DMS53 treated with DMSO at 0.1 percent for 48 hours (cell line): ENCODE data around the gene TBC1D8.
A peak's percentile ranks its signal among the peaks of the same experiment; 100 is the strongest.

ENCODE experiments used
- DNase-seq: peaks from one replicate; lab custom pipeline; 2025; ENCODE audit not compliant: unreplicated experiment; lab: John Stamatoyannopoulos, UW

Gene TBC1D8

DNA sequence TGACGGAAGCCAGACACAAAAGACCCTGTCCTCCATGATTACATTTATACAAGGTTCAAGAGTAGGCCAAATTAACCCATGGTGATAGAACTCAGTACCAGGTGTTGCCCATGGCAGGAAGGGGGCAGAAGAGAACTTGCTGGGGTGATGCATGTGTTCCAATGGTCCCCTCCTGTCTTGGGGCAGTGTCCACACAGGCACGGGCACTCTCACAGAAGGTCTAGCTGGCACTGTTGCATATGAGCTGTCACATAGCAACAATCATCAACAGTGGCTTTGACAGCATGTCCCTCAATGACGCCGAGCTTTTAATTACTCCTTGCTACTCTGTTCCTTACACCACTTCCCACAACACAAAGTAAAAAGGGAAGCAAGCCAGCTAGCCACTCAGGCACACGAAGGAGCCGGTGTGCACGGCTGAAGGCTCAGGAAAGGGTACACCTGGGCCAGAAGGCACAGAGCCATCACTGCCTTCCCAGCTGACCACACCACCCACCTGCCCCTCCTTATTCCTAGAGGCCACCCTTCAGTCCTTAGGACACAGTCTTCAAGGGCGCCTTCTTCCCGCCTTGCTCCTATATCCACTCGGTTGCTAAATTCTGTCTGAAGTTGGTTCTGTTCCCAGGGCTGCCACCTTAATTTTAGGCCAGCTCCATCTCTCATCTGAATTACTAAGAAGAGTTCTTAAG is 120.2 kb downstream of the TBC1D8 start:
- DNase-seq: no peak

- no peak for DNase-seq
These were observed 123.3 kb downstream of the TBC1D8 start for GRCh38 chr2:101027852-101028251.

DNA sequence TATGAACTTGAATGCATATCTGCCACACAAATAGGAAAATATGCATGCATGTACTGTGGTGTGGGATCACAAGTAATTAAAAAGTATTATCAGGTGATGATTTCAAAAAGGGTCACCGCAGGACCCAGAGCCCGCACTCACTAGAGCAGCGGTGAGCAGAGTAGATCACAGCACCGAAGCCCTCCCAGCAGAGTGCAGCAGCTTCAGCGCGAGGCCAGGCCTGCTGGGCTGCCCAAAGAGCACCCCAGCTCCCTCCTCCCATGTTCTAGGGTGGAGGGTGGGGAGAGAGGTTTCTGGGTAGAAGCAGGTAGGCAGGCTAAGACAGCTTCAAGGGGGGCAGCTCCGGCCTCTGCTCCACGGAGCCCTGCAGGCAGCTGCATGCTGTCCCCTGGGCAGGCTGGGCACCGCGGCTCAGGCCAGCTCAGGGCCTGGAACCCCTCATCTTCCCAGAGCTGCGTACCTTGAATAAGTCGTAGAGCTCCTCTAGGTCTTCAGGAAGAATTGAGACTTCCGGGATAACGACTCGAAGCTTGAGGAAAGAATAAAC is 124.2 kb downstream of the TBC1D8 start:
- DNase-seq: no peak

DNA sequence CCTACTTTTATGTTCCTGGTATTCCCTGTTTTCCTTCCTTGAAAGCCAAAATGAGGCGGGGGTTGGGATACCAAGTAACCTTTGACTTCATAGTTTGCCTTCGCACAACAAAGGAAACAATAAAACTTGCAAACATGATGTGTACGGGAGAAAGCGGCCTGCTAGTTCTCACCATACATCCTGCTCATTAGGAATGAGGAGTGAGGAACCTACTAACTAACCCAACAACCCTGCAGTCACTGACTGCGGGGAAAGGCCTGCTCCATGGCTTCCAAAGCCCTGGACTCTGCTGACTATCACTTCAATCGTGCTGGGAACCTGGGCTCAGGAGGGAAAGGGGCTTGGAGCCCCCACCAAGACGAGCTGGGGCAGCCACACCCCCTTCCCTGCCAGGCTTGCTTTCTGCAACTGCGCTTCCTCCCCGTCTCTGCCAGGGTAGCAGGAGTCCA is 124.9 kb downstream of the TBC1D8 start:
- no peak for DNase-seq

- DNase-seq: no peak
These were observed 125.6 kb downstream of the TBC1D8 start for GRCh38 chr2:101025561-101025960.

- DNase-seq: no peak
These were observed 127.7 kb downstream of the TBC1D8 start for GRCh38 chr2:101023327-101024107.

GRCh38 chr2:101022221-101022620 is 129.0 kb downstream of the TBC1D8 start:
- DNase-seq: no peak

GRCh38 chr2:101018934-101019333 is 132.2 kb downstream of the TBC1D8 start:
- DNase-seq: no peak

DNA sequence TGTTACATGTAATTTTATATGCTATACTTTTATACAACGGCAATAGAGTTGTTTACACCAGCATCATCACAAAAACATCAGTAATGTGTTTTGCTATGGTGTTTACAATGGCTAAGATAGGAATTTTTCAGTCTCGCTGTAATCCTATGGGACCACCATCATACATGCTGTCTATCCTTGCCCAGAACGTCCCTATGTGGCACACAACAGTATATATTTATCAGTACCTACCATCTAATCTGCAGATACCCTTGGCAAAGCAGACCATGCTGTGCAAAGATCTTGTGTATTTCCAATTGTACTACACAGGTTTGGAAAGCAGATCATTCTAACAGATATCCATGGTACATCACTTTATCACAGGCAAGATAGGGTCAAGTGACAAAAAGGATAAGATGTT is 133.8 kb downstream of the TBC1D8 start:
- no peak for DNase-seq

GRCh38 chr2:101014264-101014857 is 136.8 kb downstream of the TBC1D8 start:
- DNase-seq: no peak

DNA sequence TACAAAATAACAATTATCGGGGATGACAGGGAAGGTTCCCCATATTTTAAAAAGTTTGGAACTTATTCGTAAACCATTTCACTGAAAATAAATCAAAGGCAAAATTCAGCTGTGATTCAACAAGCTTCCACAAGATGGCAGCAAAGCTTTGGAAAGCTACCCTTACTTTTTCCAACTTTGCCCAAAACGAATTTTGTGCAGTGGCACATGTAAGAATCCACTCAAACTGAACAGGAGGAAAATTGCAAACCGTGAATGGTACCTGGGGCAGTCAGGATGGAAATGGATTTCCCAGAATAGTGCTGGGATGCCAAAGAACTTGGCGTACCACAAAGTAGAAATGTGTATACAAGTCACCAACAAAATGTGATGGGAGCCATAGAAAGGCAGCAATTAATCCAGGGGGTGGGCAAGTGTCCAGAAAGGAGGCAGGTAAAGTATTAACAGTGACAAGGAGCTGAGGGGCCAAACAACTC is 138.4 kb downstream of the TBC1D8 start:
- peak; percentile 30 for DNase-seq

- DNase-seq: no peak
These were observed 139.0 kb downstream of the TBC1D8 start for GRCh38 chr2:101012054-101012705.

- no peak for DNase-seq
These were observed 140.0 kb downstream of the TBC1D8 start for GRCh38 chr2:101011152-101011551.

GRCh38 chr2:101007415-101008345 is 143.5 kb downstream of the TBC1D8 start:
- no peak for DNase-seq

- no peak for DNase-seq
These were observed 145.0 kb downstream of the TBC1D8 start for GRCh38 chr2:101006065-101006715.

DNA sequence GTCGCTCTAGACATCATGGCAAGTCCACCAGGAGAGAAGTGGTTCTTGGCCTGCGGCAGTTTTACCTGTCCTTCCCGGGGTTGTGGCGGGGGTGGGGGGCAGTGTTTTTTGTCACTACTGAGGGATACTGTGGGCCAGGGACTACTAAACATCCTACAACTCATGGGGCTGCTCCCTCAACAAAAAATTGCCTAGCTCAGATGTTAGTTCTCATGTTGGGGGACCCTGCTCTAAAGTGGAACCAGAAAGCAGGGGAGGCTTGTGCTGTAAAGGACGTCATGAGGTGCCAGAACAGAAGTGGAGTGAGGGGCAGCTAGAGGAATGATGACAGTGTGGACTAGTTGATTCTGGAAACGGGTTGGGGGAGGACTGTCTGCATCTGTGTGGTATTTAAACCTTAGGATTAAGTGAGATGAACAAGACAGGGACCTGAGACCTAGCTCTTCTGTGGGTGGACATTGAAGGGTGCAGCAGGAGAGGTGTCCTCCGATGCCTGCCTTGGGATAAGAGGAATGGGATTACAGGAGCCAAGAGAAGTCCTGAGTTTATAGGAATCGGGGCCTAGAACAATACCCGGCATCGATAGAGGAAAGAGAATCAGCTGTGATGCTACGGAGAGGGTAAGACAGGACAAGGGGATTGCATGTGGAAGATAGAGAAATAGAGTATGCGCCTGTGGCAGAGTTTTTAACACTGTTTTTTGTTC is 146.4 kb downstream of the TBC1D8 start:
- DNase-seq: no peak

- no peak for DNase-seq
These were observed 147.9 kb downstream of the TBC1D8 start for GRCh38 chr2:101003278-101003775.

DNA sequence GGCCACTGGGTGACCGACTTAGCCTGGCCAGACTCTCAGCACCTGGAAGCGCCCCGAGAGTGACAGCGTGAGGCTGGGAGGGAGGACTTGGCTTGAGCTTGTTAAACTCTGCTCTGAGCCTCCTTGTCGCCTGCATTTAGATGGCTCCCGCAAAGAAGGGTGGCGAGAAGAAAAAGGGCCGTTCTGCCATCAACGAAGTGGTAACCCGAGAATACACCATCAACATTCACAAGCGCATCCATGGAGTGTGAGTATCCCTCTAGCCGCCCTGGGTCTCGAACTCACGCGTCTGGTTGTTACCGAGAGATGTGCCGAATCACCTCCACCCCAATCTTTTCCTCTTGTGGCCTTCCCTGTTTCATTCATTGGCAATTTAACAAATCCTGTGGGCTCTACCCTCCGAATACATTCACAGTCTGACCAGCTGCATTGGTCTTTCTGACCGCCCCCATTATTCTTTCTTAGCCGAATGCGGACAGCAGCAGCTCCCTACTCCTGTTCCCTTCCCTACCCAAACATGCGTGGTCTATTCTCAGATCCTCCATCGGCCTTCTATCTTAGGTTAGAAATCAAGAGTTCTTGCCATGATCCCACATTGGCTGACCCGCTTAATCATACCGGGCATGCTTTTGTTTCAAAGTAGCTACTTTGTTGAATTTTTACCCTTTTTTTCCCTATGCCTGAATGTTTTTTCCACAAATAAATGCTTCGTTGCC is 148.5 kb downstream of the TBC1D8 start:
- no peak for DNase-seq
